ENCODE results near the gene RAMP1. TPM values are rescaled to one million over a fixed set of nuclear protein-coding genes. Genes with fewer than 3 reads are reported as not detected.

RAMP1 gene
- total RNA-seq (134 and 156 TPM in 2 replicates), polyA plus RNA-seq (329 and 383 TPM in 2 replicates)

GRCh38 chr2:237859533-237860272 lies at the start of gene RAMP1:
RAMP1 (plus strand) TSS chr2:237859623; CDS start chr2:237859676, 53 bp downstream.
- peak within 1 kb of the TSS; percentile 82 for H3K27ac ChIP-seq
- WGBS (ENCODE audit: low lambda C conversion rate, missing lambda C conversion rate): 2% methylated on average over 56 of the region's 79 CpGs
- H3K79me2 ChIP-seq: peaks cover 24% of the 10 kb centered on the region
- H3K9me2 ChIP-seq (replicated peaks; ENCODE audit: insufficient read depth): no peaks in the 10 kb centered on the region
- no peaks in the 10 kb centered on the region for H3K9me3 ChIP-seq (ENCODE audit: low read depth)
- TF ChIP-seq EZH2 (IDR thresholded peaks at IDR 0.05; ENCODE audit: borderline replicate concordance) (no peak), EZH2phosphoT487 (IDR thresholded peaks at IDR 0.05; ENCODE audit: low read depth, severe bottlenecking, unreplicated experiment) (no peak), CTCF (IDR thresholded peaks at IDR 0.05; ENCODE audit: poor library complexity) (no peak)
- peak within 1 kb of the TSS; percentile 65 for H3K4me3 ChIP-seq
- peaks cover 31% of the 10 kb centered on the region for H3K4me1 ChIP-seq (ENCODE audit: insufficient read depth)
- H3K27me3 ChIP-seq: no peaks in the 10 kb centered on the region
- H3K4me2 ChIP-seq: peak within 1 kb of the TSS; percentile 92
- peak; percentile 56 for DNase-seq (ENCODE audit: low spot score)
- H3K36me3 ChIP-seq (replicated peaks; ENCODE audit: insufficient read depth, low read depth): no peaks in the 10 kb centered on the region
- H2AFZ ChIP-seq: peak within 1 kb of the TSS; percentile 24
- no peaks in the 10 kb centered on the region for H4K20me1 ChIP-seq (ENCODE audit: insufficient read depth, poor library complexity, severe bottlenecking)

- H3K9me3 ChIP-seq (ENCODE audit: low read depth): no peaks in the 10 kb centered on the region
- no peaks in the 10 kb centered on the region for H3K27me3 ChIP-seq
- no peak overlapping the region for H2AFZ ChIP-seq
- no peaks in the 10 kb centered on the region for H3K9me2 ChIP-seq (replicated peaks; ENCODE audit: insufficient read depth)
- H3K4me1 ChIP-seq (ENCODE audit: insufficient read depth): peaks cover 4% of the 10 kb centered on the region
- H3K4me3 ChIP-seq: no peak overlapping the region
- no peak for DNase-seq (ENCODE audit: low spot score)
- no peak overlapping the region for H3K4me2 ChIP-seq
- TF ChIP-seq EZH2 (IDR thresholded peaks at IDR 0.05; ENCODE audit: borderline replicate concordance): no peak
- TF ChIP-seq CTCF (IDR thresholded peaks at IDR 0.05; ENCODE audit: poor library complexity): no peak
- TF ChIP-seq EZH2phosphoT487 (IDR thresholded peaks at IDR 0.05; ENCODE audit: low read depth, severe bottlenecking, unreplicated experiment): no peak
- H3K36me3 ChIP-seq (replicated peaks; ENCODE audit: insufficient read depth, low read depth): no peaks in the 10 kb centered on the region
- 94% methylated on average over 1 of the region's 1 CpG for WGBS (ENCODE audit: low lambda C conversion rate, missing lambda C conversion rate)
- H3K79me2 ChIP-seq: no peaks in the 10 kb centered on the region
- no peak overlapping the region for H3K27ac ChIP-seq
- H4K20me1 ChIP-seq (ENCODE audit: insufficient read depth, poor library complexity, severe bottlenecking): no peaks in the 10 kb centered on the region
These were observed 43.8 kb upstream of the RAMP1 start for GRCh38 chr2:237815637-237816036.

GRCh38 chr2:237816531-237816930 lies 42.9 kb upstream of the RAMP1 start:
- no peaks in the 10 kb centered on the region for H4K20me1 ChIP-seq (ENCODE audit: insufficient read depth, poor library complexity, severe bottlenecking)
- TF ChIP-seq CTCF (IDR thresholded peaks at IDR 0.05; ENCODE audit: poor library complexity) (no peak), EZH2 (IDR thresholded peaks at IDR 0.05; ENCODE audit: borderline replicate concordance) (no peak), EZH2phosphoT487 (IDR thresholded peaks at IDR 0.05; ENCODE audit: low read depth, severe bottlenecking, unreplicated experiment) (no peak)
- no peaks in the 10 kb centered on the region for H3K79me2 ChIP-seq
- DNase-seq (ENCODE audit: low spot score): no peak
- peaks cover 4% of the 10 kb centered on the region for H3K4me1 ChIP-seq (ENCODE audit: insufficient read depth)
- H3K36me3 ChIP-seq (replicated peaks; ENCODE audit: insufficient read depth, low read depth): no peaks in the 10 kb centered on the region
- no peak overlapping the region for H3K4me3 ChIP-seq
- 74% methylated on average over 1 of the region's 1 CpG for WGBS (ENCODE audit: low lambda C conversion rate, missing lambda C conversion rate)
- H3K27ac ChIP-seq: no peak overlapping the region
- H3K9me3 ChIP-seq (ENCODE audit: low read depth): no peaks in the 10 kb centered on the region
- H2AFZ ChIP-seq: no peak overlapping the region
- no peaks in the 10 kb centered on the region for H3K27me3 ChIP-seq
- no peak overlapping the region for H3K4me2 ChIP-seq
- H3K9me2 ChIP-seq (replicated peaks; ENCODE audit: insufficient read depth): no peaks in the 10 kb centered on the region

Data from hepatocyte (in vitro differentiated cells).